ENCODE results near the gene FKBP10.

DNA sequence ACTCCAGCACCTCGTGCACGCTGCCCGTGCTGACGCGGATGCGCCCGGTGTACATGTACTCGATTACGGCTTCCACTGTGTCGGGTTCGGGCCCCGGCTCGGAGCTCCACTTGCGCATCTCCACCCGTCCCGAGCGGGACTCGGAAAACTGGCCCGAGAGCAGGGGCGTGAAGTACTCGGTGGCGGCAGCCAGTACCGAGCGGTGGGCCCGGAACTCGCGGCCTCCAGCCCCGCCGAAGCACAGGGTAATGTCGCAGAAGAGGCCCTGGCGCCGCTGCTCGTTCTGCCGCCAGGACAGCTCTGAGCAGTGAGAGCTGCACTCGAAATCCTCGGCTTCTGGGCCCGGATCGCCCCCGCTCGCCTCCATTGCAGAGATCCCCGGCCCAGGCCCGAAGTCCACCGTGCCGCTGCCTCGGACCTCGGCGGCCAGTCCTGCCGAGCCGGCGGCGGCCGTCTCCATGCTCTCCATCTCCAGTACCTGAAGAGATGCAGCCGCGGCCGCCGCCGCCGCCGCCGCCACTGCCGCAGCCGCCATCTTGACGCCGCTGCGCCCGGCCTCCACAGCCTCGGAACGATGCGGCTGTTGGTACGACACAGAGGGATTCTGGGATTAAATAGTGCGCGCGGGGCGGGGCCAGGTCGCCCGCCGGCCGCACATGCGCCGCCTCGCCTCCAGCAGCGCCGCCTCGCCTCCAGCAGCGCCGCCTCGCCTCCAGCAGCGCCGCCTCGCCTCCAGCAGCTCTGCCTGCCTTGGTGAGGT, 52.2 kb downstream of the FKBP10 start, which contains the start of gene KLHL11:
- TF ChIP-seq, protein P1, sequence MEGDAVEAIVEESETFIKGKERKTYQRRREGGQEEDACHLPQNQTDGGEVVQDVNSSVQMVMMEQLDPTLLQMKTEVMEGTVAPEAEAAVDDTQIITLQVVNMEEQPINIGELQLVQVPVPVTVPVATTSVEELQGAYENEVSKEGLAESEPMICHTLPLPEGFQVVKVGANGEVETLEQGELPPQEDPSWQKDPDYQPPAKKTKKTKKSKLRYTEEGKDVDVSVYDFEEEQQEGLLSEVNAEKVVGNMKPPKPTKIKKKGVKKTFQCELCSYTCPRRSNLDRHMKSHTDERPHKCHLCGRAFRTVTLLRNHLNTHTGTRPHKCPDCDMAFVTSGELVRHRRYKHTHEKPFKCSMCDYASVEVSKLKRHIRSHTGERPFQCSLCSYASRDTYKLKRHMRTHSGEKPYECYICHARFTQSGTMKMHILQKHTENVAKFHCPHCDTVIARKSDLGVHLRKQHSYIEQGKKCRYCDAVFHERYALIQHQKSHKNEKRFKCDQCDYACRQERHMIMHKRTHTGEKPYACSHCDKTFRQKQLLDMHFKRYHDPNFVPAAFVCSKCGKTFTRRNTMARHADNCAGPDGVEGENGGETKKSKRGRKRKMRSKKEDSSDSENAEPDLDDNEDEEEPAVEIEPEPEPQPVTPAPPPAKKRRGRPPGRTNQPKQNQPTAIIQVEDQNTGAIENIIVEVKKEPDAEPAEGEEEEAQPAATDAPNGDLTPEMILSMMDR (IDR thresholded peaks at IDR 0.05; ENCODE audit: low read length), result no peak
- TF ChIP-seq EZH2 (optimal IDR thresholded peaks at IDR 0.05; ENCODE audit: low read depth, low read length) (no peak), EZH2phosphoT487 (IDR thresholded peaks at IDR 0.05; ENCODE audit: low read length) (no peak)
